ENCODE results near the gene GUCA2A.
A peak's percentile ranks its signal among the peaks of the same experiment; 100 is the strongest.

The GUCA2A gene

DNA sequence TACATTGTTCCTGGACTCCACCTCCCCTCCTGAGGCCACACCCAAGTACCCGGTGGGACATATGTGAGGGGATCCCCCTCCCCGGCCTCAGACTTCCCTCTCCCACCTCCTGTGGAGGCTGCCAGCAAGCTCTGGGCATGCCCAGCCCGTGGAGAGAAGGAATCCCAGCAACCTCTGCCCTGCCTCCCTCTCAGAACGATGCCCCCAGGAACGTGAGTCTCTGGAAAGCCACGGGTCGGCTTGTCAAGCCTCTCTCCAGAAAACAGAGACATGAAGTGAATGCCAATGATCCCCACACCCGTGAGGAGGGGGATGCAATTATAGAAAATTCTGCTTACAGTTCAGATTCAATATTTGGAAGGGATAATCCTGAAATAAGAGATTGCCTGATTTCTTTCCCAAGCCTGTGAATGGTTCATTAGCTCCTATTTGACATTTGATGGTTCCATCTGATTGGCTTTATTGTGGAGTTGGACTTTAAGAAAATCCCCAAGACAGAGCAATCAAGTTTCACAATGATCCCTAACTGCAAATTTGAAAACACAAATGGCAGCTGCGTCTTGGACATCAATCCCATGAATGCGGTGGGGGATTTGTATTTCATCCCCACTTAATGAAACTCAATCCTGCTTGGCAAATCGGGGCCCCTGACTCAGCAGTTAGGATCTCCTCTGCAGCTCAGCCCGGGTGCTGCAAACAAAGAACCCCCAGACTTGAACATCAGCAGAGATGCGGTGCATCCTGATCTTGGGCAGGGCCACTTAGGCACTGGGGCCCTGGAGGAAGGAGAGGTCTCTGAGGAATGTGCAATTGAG lies 20.4 kb downstream of the GUCA2A start:
- no peak for DNase-seq (ENCODE audit: low read depth)
- no peak for TF ChIP-seq CTCF (conservative IDR thresholded peaks at IDR 0.05; ENCODE audit: control insufficient read depth, insufficient read depth, low read depth, low read length)
- no peak overlapping the region for H3K4me3 ChIP-seq (ENCODE audit: control insufficient read depth, low read depth, low read length)

GRCh38 chr1:42142894-42143675 lies 21.5 kb downstream of the GUCA2A start:
- DNase-seq (ENCODE audit: low read depth): peak; percentile 6
- no peak overlapping the region for H3K4me3 ChIP-seq (ENCODE audit: control insufficient read depth, low read depth, low read length)
- TF ChIP-seq CTCF (conservative IDR thresholded peaks at IDR 0.05; ENCODE audit: control insufficient read depth, insufficient read depth, low read depth, low read length): no peak

- DNase-seq (ENCODE audit: low read depth): no peak
- no peak for TF ChIP-seq CTCF (conservative IDR thresholded peaks at IDR 0.05; ENCODE audit: control insufficient read depth, insufficient read depth, low read depth, low read length)
- no peak overlapping the region for H3K4me3 ChIP-seq (ENCODE audit: control insufficient read depth, low read depth, low read length)
Measured at GRCh38 chr1:42141978-42142377, 22.6 kb downstream of the GUCA2A start.

- no peak for TF ChIP-seq CTCF (conservative IDR thresholded peaks at IDR 0.05; ENCODE audit: control insufficient read depth, insufficient read depth, low read depth, low read length)
- H3K4me3 ChIP-seq (ENCODE audit: control insufficient read depth, low read depth, low read length): no peak overlapping the region
- DNase-seq (ENCODE audit: low read depth): no peak
Measured at GRCh38 chr1:42140191-42140590, 24.4 kb downstream of the GUCA2A start.

- TF ChIP-seq CTCF (conservative IDR thresholded peaks at IDR 0.05; ENCODE audit: control insufficient read depth, insufficient read depth, low read depth, low read length): no peak
- no peak for DNase-seq (ENCODE audit: low read depth)
- no peak overlapping the region for H3K4me3 ChIP-seq (ENCODE audit: control insufficient read depth, low read depth, low read length)
Measured at GRCh38 chr1:42139444-42139843, 25.1 kb downstream of the GUCA2A start.

DNA sequence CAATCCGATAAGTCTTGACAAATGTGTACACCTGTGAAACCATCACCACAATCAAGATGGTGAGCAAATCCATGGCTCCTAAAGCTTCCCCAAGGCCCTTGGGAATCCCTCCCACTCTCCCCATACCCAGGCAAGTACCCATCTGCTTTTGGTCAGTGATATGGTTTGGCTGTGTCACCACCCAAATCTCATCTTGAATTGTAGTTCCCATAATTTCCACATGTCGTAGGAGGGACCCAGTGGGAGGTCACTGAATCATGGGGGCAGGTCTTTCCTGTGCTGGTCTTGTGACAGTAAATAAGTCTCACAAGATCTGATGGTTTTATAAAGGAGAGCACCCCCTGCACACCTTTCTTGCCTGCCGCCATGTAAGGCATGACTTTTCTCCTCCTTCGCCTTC lies 26.0 kb downstream of the GUCA2A start:
- TF ChIP-seq CTCF (conservative IDR thresholded peaks at IDR 0.05; ENCODE audit: control insufficient read depth, insufficient read depth, low read depth, low read length): no peak
- no peak overlapping the region for H3K4me3 ChIP-seq (ENCODE audit: control insufficient read depth, low read depth, low read length)
- no peak for DNase-seq (ENCODE audit: low read depth)
